Fibroblast of peridontal ligament (primary cell): ENCODE measurements around the gene FHOD3.

Source experiments
- DNase-seq: peaks from one replicate; pipeline ENCODE4 v3.0.0-alpha.2; 2010; ENCODE audit errors: extremely low read depth

Gene FHOD3

GRCh38 chr18:36625386-36625785 lies 327.9 kb downstream of the FHOD3 start:
- no peak for DNase-seq

- no peak for DNase-seq
Measured at GRCh38 chr18:36627637-36628036, 330.1 kb downstream of the FHOD3 start.

GRCh38 chr18:36628435-36629137 lies 331.1 kb downstream of the FHOD3 start:
- DNase-seq = peak; percentile 88

GRCh38 chr18:36629138-36629530 lies 331.6 kb downstream of the FHOD3 start:
- no peak for DNase-seq

GRCh38 chr18:36629836-36630235 lies 332.3 kb downstream of the FHOD3 start:
- DNase-seq = no peak

GRCh38 chr18:36630917-36631316 lies 333.4 kb downstream of the FHOD3 start:
- no peak for DNase-seq

- no peak for DNase-seq
Measured at GRCh38 chr18:36633961-36634412, 336.5 kb downstream of the FHOD3 start.

- no peak for DNase-seq
Measured at GRCh38 chr18:36634573-36635216, 337.2 kb downstream of the FHOD3 start.

- no peak for DNase-seq
Measured at GRCh38 chr18:36635414-36636096, 338.0 kb downstream of the FHOD3 start.

- DNase-seq = peak; percentile 32
Measured at GRCh38 chr18:36636237-36636817, 338.8 kb downstream of the FHOD3 start.

- no peak for DNase-seq
Measured at GRCh38 chr18:36638224-36638623, 340.7 kb downstream of the FHOD3 start.

- DNase-seq = peak; percentile 46
Measured at GRCh38 chr18:36640021-36640952, 342.8 kb downstream of the FHOD3 start.

GRCh38 chr18:36643061-36643460 lies 345.5 kb downstream of the FHOD3 start:
- no peak for DNase-seq

GRCh38 chr18:36648803-36649202 lies 351.3 kb downstream of the FHOD3 start:
- no peak for DNase-seq

GRCh38 chr18:36649205-36649604 lies 351.7 kb downstream of the FHOD3 start:
- no peak for DNase-seq

GRCh38 chr18:36650266-36650665 lies 352.8 kb downstream of the FHOD3 start:
- no peak for DNase-seq

GRCh38 chr18:36650906-36651305 lies 353.4 kb downstream of the FHOD3 start:
- no peak for DNase-seq

GRCh38 chr18:36652503-36652902 lies 355.0 kb downstream of the FHOD3 start:
- no peak for DNase-seq

- DNase-seq = no peak
Measured at GRCh38 chr18:36653141-36653869, 355.8 kb downstream of the FHOD3 start.

- DNase-seq = no peak
Measured at GRCh38 chr18:36653870-36654269, 356.4 kb downstream of the FHOD3 start.

GRCh38 chr18:36655074-36655473 lies 357.6 kb downstream of the FHOD3 start:
- no peak for DNase-seq
